Activated T-cell treated with anti-CD3 and anti-CD28 coated beads, Interleukin-2, amount 50 U/mL, for 24 hours (primary cell): ENCODE measurements around the gene CTNNA3.

Experiments
- DNase-seq: peaks from one replicate; pipeline ENCODE4 v3.0.0-alpha.2; 2020
- H3K27ac Mint-ChIP-seq: 2 replicates; pipeline ENCODE4 v1.8.0; 2020; ENCODE audit warnings: mild to moderate bottlenecking, mixed read lengths
- H3K27me3 Mint-ChIP-seq: 2 replicates; pipeline ENCODE4 v1.8.0; 2020; ENCODE audit warnings: mixed read lengths
- H3K36me3 Mint-ChIP-seq: 2 replicates; pipeline ENCODE4 v1.8.0; 2020; ENCODE audit warnings: low read depth, mixed read lengths
- H3K4me1 Mint-ChIP-seq: 2 replicates; pipeline ENCODE4 v1.8.0; 2020; ENCODE audit warnings: low read depth, mixed read lengths
- H3K4me3 Mint-ChIP-seq: 2 replicates; pipeline ENCODE4 v1.8.0; 2020; ENCODE audit warnings: mild to moderate bottlenecking, moderate library complexity, mixed read lengths
- H3K9me3 Mint-ChIP-seq: 2 replicates; pipeline ENCODE4 v1.8.0; 2020; ENCODE audit warnings: mixed read lengths

The CTNNA3 gene

DNA sequence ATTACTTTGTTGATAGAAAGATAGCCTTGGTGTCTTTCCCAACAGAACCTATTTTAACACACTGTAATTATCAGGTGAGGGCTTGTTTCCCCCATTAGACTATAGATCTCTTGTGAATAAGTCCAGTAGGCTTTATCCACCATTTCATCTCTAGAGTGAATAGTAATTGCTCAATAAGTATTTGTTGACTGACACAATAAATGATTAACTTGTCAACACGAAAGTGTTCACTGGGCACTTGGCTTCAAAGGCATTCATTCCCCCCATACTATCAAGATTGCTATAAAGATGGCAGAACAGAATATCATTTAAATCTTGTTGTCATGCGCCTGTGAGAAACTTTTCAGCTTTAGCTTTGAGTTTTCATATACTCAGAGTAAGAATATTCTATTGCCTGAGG is 1194.6 kb downstream of the CTNNA3 start:
- Mint-ChIP-seq H3K4me1 (no peaks in the 10 kb centered on the region), H3K9me3 (peaks cover 7% of the 10 kb centered on the region), H3K4me3 (no peak overlapping the region), H3K36me3 (no peaks in the 10 kb centered on the region), H3K27ac (no peak overlapping the region), H3K27me3 (no peaks in the 10 kb centered on the region)
- no peak for DNase-seq

- Mint-ChIP-seq H3K4me3 (no peak overlapping the region), H3K27me3 (no peaks in the 10 kb centered on the region), H3K9me3 (peaks cover 6% of the 10 kb centered on the region), H3K36me3 (no peaks in the 10 kb centered on the region), H3K27ac (no peak overlapping the region), H3K4me1 (no peaks in the 10 kb centered on the region)
- no peak for DNase-seq
Measured at GRCh38 chr10:66483966-66484365, 1212.0 kb downstream of the CTNNA3 start.

DNA sequence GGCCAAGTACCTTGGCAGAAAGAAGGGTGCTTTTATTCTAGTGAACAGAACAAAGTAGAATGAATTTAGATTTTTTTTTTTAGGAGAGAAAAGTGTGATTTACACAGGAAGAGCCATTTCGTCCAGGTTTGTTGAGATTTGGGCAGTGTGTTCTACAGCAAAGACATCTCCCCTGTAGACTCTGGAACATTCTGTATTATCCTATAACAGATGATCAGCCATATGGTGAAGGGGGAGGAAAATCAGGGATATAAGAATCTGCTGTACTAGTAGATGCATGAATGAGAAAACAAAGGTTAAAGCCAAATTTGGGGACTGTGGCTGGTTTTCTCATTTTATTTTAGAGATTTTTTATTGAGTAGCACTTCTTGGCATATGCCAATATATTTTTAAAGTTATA is 1223.8 kb downstream of the CTNNA3 start:
- peaks cover 14% of the 10 kb centered on the region for H3K9me3 Mint-ChIP-seq
- no peak overlapping the region for H3K27ac Mint-ChIP-seq

GRCh38 chr10:66467042-66467441 is 1229.0 kb downstream of the CTNNA3 start:
- Mint-ChIP-seq H3K27ac (no peak overlapping the region), H3K4me1 (no peaks in the 10 kb centered on the region), H3K9me3 (peaks cover 6% of the 10 kb centered on the region), H3K36me3 (no peaks in the 10 kb centered on the region), H3K4me3 (no peak overlapping the region), H3K27me3 (no peaks in the 10 kb centered on the region)
- DNase-seq, result no peak

More for the DNA sequence above, 1223.8 kb downstream of the CTNNA3 start:
- Mint-ChIP-seq H3K27me3 (no peaks in the 10 kb centered on the region), H3K4me3 (no peak overlapping the region), H3K4me1 (no peaks in the 10 kb centered on the region), H3K36me3 (no peaks in the 10 kb centered on the region)
- no peak for DNase-seq

DNA sequence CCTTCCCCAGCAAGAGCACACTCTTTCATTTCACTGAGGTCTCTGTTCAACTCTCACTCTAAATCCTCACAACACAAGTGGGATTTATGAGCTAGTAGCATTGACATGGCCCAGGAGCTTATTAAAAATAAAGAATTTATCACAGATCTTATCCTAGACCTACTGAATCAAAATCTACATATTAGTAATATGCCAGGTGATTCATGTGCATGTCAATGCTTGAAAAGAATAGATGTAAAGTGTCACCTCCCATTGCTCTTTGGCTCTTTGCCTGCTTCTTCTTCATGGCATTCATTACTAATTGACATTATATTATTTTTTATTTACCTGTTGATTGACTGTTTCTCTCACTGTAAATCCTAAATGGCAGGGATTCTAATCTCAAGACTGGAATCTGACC is 1229.4 kb downstream of the CTNNA3 start:
- H3K4me3 Mint-ChIP-seq, result no peak overlapping the region
- H3K27ac Mint-ChIP-seq, result no peak overlapping the region
- no peaks in the 10 kb centered on the region for H3K27me3 Mint-ChIP-seq
- DNase-seq, result no peak
- H3K36me3 Mint-ChIP-seq, result no peaks in the 10 kb centered on the region
- H3K9me3 Mint-ChIP-seq, result peaks cover 6% of the 10 kb centered on the region
- H3K4me1 Mint-ChIP-seq, result no peaks in the 10 kb centered on the region

DNA sequence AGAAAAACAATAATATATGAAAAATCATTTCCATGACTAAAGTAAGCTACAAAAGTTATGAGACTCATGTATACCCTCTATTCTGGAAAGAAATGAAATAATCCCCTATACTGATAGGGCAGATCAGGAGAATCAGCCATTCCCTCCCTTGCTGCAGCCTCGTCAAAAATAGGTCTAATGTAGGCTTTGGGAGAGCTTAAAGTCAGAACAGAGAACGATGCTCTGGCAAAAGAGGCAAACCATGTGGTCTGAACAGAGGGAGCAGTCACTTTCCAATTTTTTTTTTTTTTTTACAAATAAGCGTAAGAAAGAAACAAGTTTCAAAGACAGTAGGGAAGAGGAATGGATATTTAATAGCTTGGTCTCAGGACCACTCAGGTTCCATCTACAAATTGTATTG is 1232.4 kb downstream of the CTNNA3 start:
- H3K27ac Mint-ChIP-seq, result no peak overlapping the region
- H3K27me3 Mint-ChIP-seq, result no peaks in the 10 kb centered on the region
- no peaks in the 10 kb centered on the region for H3K4me1 Mint-ChIP-seq
- H3K36me3 Mint-ChIP-seq, result no peaks in the 10 kb centered on the region
- H3K9me3 Mint-ChIP-seq, result peaks cover 11% of the 10 kb centered on the region
- H3K4me3 Mint-ChIP-seq, result no peak overlapping the region
- no peak for DNase-seq

- no peaks in the 10 kb centered on the region for H3K4me1 Mint-ChIP-seq
- H3K27me3 Mint-ChIP-seq, result no peaks in the 10 kb centered on the region
- no peaks in the 10 kb centered on the region for H3K36me3 Mint-ChIP-seq
- DNase-seq, result no peak
- no peak overlapping the region for H3K27ac Mint-ChIP-seq
- H3K4me3 Mint-ChIP-seq, result no peak overlapping the region
- peaks cover 9% of the 10 kb centered on the region for H3K9me3 Mint-ChIP-seq
Measured at GRCh38 chr10:66457629-66458028, 1238.4 kb downstream of the CTNNA3 start.

- H3K36me3 Mint-ChIP-seq, result no peaks in the 10 kb centered on the region
- no peak overlapping the region for H3K4me3 Mint-ChIP-seq
- no peaks in the 10 kb centered on the region for H3K27me3 Mint-ChIP-seq
- H3K4me1 Mint-ChIP-seq, result no peaks in the 10 kb centered on the region
- DNase-seq, result no peak
- no peak overlapping the region for H3K27ac Mint-ChIP-seq
- H3K9me3 Mint-ChIP-seq, result peaks cover 13% of the 10 kb centered on the region
Measured at GRCh38 chr10:66455304-66455703, 1240.7 kb downstream of the CTNNA3 start.

- Mint-ChIP-seq H3K9me3 (peaks cover 11% of the 10 kb centered on the region), H3K4me1 (no peaks in the 10 kb centered on the region), H3K27ac (no peak overlapping the region), H3K4me3 (no peak overlapping the region), H3K36me3 (no peaks in the 10 kb centered on the region), H3K27me3 (no peaks in the 10 kb centered on the region)
- no peak for DNase-seq
Measured at GRCh38 chr10:66440568-66440967, 1255.4 kb downstream of the CTNNA3 start.

GRCh38 chr10:66414943-66415342 is 1281.1 kb downstream of the CTNNA3 start:
- Mint-ChIP-seq H3K4me3 (no peak overlapping the region), H3K9me3 (peaks cover 8% of the 10 kb centered on the region), H3K36me3 (no peaks in the 10 kb centered on the region), H3K27me3 (no peaks in the 10 kb centered on the region), H3K4me1 (no peaks in the 10 kb centered on the region), H3K27ac (no peak overlapping the region)
- DNase-seq, result no peak

- Mint-ChIP-seq H3K36me3 (no peaks in the 10 kb centered on the region), H3K4me1 (no peaks in the 10 kb centered on the region), H3K4me3 (no peak overlapping the region), H3K27me3 (no peaks in the 10 kb centered on the region), H3K9me3 (peaks cover 4% of the 10 kb centered on the region), H3K27ac (no peak overlapping the region)
- DNase-seq, result no peak
Measured at GRCh38 chr10:66405566-66405965, 1290.4 kb downstream of the CTNNA3 start.

- Mint-ChIP-seq H3K9me3 (peaks cover 4% of the 10 kb centered on the region), H3K4me1 (no peaks in the 10 kb centered on the region)
Measured at GRCh38 chr10:66398669-66399068, 1297.3 kb downstream of the CTNNA3 start.

GRCh38 chr10:66394342-66395063 is 1301.5 kb downstream of the CTNNA3 start:
- Mint-ChIP-seq H3K4me1 (no peaks in the 10 kb centered on the region), H3K27ac (no peak overlapping the region), H3K36me3 (no peaks in the 10 kb centered on the region), H3K4me3 (no peak overlapping the region), H3K27me3 (no peaks in the 10 kb centered on the region), H3K9me3 (peaks cover 4% of the 10 kb centered on the region)
- no peak for DNase-seq

More at GRCh38 chr10:66398669-66399068, 1297.3 kb downstream of the CTNNA3 start:
- Mint-ChIP-seq H3K27ac (no peak overlapping the region), H3K27me3 (no peaks in the 10 kb centered on the region), H3K36me3 (no peaks in the 10 kb centered on the region), H3K4me3 (no peak overlapping the region)
- DNase-seq, result no peak

DNA sequence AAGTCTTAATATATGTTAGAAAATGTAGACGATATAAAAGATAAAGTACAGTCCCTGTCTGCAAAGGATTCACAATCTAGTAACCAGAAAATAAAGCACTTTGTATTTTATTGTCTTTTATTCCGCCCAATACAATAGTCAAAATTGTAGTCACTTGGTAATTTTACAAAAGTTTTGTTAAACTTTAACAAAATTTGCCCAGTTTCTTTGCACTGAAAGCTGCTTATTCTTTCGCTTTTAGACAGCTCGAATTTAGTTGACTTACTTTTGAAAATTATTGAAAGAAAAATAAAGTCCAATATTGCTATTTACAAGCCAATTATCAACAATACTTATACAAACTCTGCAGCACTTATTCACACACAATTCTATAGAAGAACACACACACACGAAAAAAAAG is 1305.1 kb downstream of the CTNNA3 start:
- Mint-ChIP-seq H3K4me1 (no peaks in the 10 kb centered on the region), H3K36me3 (no peaks in the 10 kb centered on the region), H3K27ac (no peak overlapping the region), H3K4me3 (no peak overlapping the region), H3K9me3 (no peaks in the 10 kb centered on the region), H3K27me3 (no peaks in the 10 kb centered on the region)
- no peak for DNase-seq

DNA sequence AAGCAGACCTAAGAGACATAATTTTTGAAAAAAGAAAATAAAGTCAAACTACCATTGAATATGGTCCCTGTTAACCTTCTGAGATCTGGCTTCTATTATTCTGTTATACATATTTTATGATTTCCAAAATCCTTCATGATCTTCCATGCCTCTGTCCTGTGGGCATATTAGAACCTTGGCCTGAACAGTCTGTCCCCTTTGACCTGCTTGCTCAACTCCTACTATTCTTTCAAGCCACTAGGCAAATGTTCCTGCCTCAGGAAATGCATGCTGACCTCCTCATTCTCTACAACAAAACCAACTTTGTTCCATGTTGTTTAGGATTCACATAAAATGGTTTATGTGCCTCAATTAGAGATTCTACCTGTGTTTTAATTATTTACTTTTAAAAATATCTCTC is 1315.0 kb downstream of the CTNNA3 start:
- H3K36me3 Mint-ChIP-seq, result no peaks in the 10 kb centered on the region
- H3K27me3 Mint-ChIP-seq, result no peaks in the 10 kb centered on the region
- H3K4me1 Mint-ChIP-seq, result no peaks in the 10 kb centered on the region
- H3K9me3 Mint-ChIP-seq, result peaks cover 9% of the 10 kb centered on the region
- DNase-seq, result no peak
- no peak overlapping the region for H3K27ac Mint-ChIP-seq
- H3K4me3 Mint-ChIP-seq, result no peak overlapping the region
